DND-41 (cell line): Measurements from ENCODE around the gene COQ8B.
"Not testable (repeated sequence)": the region's sequence is repeated elsewhere in the genome, so short reads cannot be mapped to it uniquely, and the experiment has no call there.

ENCODE experiments used
- CTCF ChIP-seq: IDR thresholded peaks from 2 replicates; pipeline ENCODE4 v1.5.1; 2012; ENCODE audit warnings: borderline replicate concordance, low read length, moderate library complexity, mild to moderate bottlenecking; ENCODE audit not compliant: poor library complexity, severe bottlenecking; ENCODE audit errors: extremely low read depth
- EZH2 ChIP-seq: IDR thresholded peaks from 3 replicates; pipeline ENCODE4 v1.6.1; 2012; ENCODE audit warnings: borderline replicate concordance, low read depth, mild to moderate bottlenecking, moderate library complexity, low read length, inconsistent platforms; ENCODE audit not compliant: severe bottlenecking

DNA sequence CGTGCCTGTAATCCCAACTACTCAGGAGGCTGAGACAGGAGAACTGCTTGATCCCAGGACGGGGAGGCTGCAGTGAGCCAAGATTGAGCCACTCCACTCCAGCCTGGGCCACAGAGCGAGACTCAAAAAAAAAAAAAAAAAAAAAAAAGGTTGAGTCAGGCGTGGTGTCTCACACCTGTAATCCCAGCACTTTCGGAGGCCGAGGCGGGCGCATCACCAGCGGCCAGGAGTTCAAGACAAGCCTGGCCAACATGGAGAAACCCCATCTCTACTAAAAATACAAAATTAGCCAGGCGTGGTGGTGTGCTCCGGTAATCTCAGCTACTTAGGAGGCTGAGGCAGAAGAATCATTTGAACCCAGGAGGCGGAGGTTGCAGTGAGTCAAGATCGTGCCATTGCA lies 49.7 kb upstream of the COQ8B start:
- not testable (repeated sequence) for TF ChIP-seq CTCF, EZH2
